HG03060 (cell line): ENCODE results near the gene ZFHX2.
A peak's percentile ranks its signal among the peaks of the same experiment; 100 is the strongest.

Source experiments
- ATAC-seq: cut with Tn5 transposase; IDR thresholded peaks from one replicate; pipeline ENCODE4 v1.9.1; 2021; ENCODE audit warnings: low read depth, moderate number of reproducible peaks; ENCODE audit not compliant: unreplicated experiment

The ZFHX2 gene

DNA sequence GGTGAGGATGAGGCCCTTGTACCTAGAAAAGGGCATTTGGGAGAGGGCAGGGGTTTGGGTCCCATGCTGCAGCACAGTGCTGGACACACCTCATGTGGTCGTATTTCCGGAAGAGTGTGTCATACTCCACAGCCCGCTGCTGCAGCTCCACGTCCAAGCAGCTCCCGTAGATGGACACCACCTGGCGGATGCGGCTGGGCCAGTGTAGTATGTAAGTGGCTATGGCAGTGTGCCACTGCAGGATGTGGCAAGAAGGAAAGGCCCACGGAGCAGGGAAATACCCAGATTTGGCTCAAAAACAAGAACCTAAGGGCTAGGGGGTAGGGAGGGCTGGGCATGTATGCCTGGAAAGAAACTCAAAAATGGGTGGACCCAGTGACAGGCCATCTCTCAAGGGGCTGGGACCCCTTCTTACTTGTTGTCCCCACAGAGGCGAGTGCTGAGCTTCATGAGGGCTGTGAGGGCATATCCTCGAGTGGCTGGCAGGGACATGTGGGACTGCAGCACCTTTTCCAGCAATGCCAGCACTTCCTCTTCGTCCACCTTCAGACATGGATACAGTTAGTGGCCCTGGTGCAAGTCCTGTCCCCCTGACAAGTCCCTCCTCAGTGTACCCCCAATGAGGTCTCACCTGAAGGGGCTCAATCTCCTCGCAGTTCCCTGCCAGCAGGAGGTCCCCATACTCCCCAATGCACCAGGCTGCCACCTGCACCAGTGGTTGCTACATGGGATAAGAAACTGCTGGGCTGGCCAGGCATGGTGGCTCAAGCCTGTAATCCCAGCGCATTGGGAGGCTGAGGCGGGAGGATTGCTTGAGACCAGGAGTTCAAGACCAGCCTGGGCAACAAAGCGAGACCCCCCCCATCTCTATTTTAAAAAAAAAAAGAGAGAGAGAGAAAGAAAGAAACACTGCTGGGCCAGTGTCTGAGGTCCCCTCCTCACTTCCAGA is 10.6 kb upstream of the ZFHX2 start:
- no peak for ATAC-seq

DNA sequence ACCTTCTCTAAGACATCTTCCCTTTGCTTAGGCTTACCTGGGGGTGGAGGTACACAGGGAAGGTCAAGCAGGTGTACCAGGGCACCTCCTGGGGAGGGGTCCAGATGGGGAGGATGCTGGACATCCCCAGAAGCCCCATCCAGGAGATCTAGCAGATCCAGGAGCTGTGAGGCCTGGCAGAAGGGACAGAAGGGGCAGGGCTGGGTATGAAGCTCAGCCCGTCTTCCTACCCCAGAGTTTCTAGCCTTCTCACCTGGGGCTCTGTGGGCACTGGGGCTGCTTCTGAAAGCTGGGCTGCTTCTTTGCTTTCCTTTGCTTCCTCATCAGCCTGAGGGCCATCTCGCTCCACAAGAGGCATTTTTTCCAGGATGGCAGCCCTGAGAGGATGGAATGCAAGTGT is 9.7 kb upstream of the ZFHX2 start:
- no peak for ATAC-seq

- ATAC-seq = no peak
These were observed 8.5 kb upstream of the ZFHX2 start for GRCh38 chr14:23559926-23560520.

DNA sequence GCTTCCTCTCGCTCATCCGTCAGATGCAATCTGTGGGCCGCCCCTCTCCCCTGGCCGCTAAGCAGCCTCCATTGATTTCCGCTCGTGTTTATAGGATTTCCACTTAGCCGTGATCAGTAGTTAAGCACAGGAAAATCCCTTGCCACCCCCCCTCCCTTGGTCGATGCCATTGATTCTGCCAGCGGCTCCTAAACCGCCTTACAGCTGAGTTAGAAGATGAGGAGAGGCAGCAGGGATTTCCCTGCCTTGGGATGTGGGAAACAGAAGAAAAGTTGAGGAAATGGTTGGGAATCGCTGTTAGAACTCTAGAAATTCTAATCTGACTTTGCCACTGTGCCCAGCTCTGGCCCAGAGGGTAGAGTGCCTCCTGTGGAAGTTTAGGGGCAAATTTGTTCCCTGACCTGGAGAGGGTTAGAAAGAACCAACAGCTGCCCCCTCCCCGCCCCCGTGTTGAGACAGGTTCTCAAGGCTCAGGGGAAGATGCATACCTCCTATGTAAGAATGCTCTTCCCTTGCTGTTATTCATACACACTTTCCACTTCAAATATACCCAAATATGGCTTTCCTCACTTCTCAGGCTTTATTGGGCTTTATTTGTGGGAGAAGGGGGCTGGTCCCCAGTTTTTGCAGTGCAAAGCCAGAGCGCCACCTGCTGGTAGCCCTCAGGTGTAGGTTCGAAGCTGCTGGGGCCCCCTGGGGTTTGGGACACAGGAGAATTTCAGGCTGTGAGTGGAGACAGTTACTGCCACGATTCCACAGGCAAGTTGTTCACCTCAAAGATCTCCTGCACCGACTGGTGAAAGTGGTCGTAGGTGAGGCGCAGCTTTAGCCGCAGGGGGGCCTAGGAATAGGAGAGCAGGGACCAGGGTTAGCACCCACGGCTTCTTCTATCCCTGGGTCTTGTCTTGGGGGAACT is 7.7 kb upstream of the ZFHX2 start:
- no peak for ATAC-seq

- ATAC-seq = no peak
These were observed 6.9 kb upstream of the ZFHX2 start for GRCh38 chr14:23558346-23559009.

- ATAC-seq = no peak
These were observed 6.4 kb upstream of the ZFHX2 start for GRCh38 chr14:23557946-23558345.

- no peak for ATAC-seq
These were observed 6.0 kb upstream of the ZFHX2 start for GRCh38 chr14:23557521-23557920.

DNA sequence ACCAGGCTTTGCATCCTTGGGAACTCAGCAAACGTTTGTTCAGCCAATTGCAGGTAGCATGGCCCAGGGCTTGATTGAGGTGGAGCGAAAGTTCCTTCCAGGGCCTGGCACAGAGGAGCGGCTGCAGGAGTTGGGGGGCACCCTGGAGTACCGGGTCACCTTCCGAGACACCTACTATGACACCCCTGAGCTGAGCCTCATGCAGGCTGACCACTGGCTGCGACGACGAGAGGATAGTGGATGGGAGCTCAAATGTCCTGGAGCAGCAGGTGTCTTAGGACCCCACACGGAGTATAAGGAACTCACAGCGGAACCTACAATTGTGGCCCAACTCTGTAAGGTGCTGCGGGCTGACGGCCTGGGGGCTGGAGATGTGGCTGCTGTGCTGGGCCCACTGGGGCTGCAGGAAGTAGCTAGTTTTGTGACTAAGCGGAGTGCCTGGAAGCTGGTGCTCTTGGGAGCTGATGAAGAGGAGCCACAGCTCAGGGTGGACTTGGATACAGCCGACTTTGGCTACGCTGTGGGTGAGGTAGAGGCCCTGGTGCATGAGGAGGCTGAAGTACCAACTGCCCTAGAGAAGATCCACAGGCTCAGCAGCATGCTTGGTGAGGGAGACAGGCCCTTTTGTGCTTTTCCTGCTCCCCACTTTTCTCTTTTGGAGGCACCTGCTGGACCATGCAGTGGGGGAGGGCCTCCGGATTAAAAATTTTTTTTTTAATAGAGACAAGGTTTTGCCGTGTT is 5.3 kb upstream of the ZFHX2 start:
- ATAC-seq = no peak

- ATAC-seq = peak; percentile 72
These were observed 4.5 kb upstream of the ZFHX2 start, which contains the start of gene THTPA for GRCh38 chr14:23555882-23556699. THTPA (plus strand) TSS chr14:23556271; CDS start chr14:23556758, 487 bp downstream.

- ATAC-seq = no peak
These were observed 3.9 kb upstream of the ZFHX2 start for GRCh38 chr14:23555533-23555881.

DNA sequence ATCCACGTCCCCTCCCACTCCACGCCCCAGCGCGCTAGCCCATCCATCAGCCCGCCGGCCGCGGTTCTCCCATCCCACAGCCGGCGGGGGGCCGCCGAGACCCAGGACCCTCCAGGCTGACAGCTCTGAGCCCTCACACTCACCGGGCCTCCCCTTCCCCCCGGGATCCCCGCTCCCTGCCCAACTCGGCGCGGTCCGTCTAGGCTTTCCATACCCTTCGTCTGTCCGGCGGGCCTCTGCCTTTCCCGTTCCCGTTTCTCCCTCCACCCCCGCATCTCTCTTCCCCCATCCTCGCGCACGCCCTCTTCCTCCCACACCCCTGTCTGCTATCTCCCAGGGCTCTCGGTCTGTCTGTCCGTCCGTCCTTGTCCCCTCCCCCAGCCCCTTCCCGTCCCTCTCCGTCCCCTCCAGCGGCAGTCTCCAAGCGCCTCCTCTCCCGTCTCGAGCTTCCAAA is 726 bp downstream of the ZFHX2 start:
- ATAC-seq = no peak

DNA sequence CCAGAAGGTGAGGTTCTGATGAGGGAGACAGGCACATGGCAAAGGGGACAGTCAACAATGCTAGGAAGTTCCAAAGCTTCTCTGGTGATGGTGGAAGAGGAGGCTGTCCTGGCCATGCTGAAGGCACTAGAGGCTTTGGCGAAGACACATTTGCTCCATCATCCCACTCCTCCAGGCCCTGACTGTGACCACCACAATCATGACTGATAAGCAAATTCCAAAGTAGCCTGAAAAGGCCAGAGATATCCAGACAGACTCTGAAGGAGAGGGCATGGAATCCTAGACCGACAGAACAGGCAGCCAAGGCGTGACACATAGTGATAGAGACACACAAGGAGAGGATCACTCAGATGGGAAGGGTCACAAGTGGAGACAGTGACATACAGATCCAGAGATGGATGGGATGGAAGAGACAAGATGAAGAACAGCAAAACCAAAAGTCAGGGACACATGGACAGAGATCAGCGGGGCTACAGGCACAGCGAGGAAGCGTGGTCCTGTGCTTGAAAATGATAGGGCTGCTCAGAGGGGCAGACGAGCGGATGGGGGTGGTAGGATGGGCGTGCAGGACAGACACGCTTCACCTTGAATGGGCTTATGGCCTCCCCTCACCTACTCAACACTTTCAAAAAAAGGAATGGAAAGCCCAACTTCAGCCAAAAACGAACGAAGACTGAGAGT is 1.3 kb downstream of the ZFHX2 start:
- no peak for ATAC-seq

DNA sequence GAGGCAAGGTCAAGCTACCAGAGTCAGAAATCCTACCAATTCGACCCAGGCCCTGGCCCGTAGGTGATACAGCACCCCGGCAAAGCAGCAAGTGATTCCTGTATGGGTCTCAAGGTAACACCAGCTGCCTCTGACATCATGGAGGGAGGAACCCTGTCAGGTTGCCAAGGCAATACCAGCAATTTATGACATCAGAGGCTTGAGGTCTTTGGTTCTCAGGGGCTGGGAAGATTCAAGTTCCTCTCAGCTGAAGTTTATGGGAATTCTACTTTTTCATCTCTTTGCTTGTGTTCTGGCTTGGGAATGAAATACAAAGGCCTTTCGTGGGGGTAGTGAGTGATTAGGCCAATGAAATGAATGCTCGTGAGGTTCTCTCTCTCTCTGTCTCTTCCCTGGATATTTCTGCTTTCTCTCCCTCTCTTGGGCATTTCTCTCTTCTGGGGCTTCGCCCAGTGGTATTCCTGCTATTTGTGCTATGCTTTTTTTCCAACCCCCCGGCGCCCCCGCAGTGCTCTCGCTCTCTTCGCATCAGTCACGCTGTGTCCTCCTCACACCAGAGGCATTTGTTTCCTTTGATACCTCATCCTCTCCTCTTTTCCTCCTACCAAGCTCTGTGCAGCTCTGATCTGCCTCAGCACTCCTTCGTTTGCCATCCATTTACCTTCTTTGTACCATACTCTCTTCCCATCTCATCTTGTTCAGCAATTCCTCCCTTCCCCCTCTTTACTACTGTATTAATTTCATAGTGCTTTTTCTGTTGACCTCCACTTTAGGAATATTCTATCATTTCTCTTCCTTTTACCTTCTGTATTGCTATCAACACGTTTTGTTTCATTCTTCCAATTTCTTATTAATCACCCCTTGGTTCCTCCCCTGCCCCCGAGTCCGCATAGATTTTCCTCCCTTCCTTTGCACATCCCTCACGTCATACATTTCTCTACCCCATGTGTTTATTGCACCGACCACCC is 2.9 kb downstream of the ZFHX2 start:
- ATAC-seq = no peak

GRCh38 chr14:23547924-23548323 is 3.6 kb downstream of the ZFHX2 start:
- ATAC-seq = no peak

DNA sequence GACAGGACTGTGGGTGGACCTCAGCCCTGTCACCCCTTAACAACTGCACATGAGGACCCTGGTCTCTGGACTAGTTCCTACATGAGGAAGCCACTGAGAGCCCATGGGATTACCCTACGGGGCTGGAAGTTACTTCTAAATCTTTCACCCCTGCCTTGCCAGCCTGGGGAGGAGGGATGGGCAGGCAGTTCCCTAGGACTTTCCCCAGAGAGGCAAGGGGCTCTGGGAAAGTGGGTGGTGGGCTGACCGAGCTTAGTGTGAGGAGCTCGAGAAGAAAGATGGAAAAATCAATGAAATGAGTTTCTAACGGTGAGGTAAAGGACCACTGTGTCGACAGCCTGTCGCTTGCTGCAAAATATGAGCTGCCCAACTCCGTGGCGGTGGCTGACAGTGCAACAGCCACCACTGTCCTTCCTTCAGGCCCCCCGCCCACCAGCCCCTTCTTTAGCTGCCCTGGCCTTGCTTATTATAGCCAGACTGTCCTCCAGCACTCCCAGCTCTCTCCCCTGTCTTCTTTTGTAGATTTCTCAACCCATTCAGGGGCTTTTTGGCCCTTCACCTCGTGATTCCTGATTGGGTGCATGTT is 5.0 kb downstream of the ZFHX2 start:
- no peak for ATAC-seq

DNA sequence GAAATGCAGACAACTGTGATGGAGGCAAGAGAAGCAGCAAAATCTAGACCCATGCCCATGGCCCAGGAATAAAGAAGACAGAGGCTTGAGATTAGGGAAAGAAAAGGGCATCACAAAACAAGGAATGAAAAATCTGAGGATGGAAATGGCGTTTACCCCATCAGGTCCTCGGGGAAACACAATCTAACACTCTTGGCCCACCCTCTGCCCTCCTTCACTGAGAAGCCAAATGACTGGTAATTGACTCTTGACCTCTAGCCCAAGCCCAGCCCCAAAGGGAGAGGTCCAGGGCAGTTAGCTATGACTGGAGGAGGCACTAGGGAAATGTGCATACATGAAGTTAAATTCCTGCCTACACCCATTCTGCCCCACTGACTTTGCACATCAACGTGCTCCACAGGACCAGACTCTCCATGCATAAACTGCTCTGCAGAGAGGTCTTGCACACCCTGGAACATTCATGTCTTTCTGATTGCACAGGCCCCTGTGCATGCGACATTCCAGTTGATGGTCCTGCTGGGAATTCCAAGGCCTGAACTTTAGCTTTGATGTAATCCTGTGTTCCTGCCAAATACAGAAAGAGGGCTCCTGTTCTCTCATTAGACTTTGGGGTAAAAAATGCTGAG is 5.7 kb downstream of the ZFHX2 start:
- no peak for ATAC-seq
